NCI-H345 treated with DMSO at 0.1 percent for 48 hours (cell line): ENCODE data around the gene PID1.

Experiments used
- DNase-seq: peaks from one replicate; lab custom pipeline; 2025; ENCODE audit not compliant: unreplicated experiment; lab: John Stamatoyannopoulos, UW

PID1 gene

DNA sequence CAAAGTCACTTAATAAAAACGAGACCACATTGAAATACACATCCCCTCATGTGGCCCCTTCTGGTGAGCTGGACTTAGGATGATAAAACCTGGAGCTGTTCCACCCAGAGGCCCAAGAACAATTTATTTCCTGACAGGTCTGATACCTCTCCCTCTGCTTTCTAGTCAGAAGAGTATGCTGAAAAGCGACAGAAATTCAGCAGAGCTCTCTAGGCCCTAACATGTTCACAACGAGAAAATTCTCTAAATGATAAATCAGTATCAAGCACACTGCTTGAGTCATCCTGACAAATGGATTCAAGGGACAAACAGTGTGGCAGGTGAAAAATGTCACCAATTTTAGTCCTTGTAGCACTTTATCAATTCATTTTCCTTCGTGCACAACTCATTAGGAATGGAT is 233.5 kb downstream of the PID1 start:
- no peak for DNase-seq

DNA sequence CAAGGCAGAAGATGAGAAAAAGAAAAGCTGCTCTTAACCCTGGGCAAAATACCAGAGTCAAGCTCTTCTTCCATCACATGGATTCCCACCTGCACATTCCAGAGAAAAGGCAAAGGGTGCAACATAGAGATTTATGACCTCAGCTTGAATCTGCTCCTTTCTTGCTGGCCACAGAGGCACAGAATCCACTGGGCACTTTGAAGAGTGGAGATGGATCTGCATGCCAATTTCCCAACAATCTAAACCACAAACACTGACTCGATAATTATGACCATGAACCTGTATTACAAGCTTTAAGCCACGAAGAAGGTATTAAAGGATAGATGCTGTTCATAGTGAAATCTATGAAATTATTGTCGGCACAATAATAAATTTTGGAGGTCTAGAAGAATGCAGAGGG is 237.3 kb downstream of the PID1 start:
- DNase-seq: no peak

GRCh38 chr2:229032608-229033234 is 238.4 kb downstream of the PID1 start:
- no peak for DNase-seq

DNA sequence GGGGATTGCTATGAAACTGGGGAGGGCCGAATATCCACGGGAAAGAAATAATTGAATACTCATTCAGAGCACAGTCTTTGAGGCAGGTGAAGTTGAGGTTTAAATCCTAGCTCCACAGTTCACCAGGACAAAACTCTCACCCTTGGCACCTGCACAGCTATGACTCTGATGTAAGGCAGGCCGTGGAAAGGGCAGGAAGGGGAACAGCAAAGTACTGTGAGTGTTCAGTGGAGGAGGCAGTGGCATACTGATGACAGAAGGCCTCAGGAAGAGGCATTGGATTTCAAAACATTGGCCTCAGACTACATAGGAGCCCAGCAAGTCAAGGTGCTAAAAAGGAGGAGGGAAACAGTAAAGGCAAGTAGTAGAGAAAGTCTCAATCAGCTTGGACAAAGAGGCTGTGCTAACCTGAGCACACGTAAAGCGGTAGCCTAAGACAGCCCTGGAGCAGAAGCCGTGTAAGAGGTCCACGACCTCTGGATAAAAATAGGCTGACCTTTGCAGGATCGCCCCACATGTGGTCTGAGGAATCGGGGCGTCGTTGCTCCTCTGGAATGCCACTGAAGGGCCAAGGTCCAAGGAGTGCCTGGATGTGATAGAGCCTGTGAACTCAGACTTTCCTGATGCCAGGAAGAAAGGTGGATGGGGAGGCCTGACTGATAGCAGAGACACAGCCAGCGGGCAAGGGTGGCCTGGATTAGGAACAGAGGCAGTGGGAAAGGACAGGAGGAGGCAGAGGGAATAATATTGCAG is 243.6 kb downstream of the PID1 start:
- DNase-seq: no peak

GRCh38 chr2:229025653-229026052 is 245.4 kb downstream of the PID1 start:
- DNase-seq: no peak

GRCh38 chr2:229022652-229023051 is 248.4 kb downstream of the PID1 start:
- DNase-seq: no peak

- DNase-seq: no peak
Observed at GRCh38 chr2:229022071-229022470, 249.0 kb downstream of the PID1 start.

GRCh38 chr2:229009816-229010215 is 261.3 kb downstream of the PID1 start:
- DNase-seq: no peak

- DNase-seq: no peak
Observed at GRCh38 chr2:229003256-229003655, 267.8 kb downstream of the PID1 start.

DNA sequence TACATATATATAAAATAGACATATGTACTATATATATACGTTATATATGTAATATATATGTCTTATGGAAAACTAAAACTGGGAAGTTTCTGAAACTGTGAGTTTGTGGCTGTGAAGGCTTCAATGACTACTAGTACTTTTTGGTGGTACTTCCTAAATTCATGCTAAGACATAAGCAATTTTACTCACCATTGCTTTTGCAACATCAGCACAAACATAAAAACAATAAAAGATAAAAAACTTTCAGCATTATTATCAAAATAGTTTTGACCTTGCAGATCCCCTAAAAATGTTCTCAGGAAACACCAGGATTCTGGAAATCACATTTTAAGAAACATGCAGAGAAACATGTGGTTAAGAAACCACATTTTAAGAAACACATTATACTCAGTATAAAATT is 269.9 kb downstream of the PID1 start:
- no peak for DNase-seq

- DNase-seq: no peak
Observed at GRCh38 chr2:228999326-228999725, 271.8 kb downstream of the PID1 start.

GRCh38 chr2:228988786-228989185 is 282.3 kb downstream of the PID1 start:
- DNase-seq: no peak

DNA sequence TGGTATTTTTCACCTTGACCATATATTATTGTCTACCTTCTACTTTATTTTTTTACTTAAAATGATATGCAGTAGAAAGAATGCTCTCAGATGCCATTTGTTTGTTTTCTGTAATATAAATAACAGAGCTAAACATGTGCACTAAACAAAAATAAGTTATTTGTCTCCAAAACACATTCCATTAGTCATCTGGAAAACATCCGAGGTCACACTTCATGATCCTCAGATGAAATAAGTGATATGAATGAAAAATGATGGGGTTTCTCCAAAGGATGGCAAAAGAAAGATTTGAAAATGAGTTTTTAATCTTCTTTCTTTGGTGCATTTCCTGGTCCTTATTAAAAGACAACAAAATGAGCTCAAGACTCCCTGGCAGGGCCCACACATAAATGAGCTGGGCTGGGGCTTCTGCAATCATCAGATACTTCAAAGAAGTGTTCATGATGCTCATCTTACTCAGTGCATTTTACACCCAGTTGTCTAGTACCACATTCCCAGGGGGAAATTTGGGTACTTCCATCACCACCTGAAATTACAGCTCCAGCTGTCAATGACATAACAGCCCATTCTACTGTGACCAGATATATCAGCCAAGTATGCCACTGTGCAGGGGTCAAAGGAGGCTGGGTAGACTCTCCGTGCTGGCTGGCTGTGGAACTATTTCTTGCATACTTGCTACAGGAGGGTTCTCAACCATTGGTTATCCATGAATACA is 283.5 kb downstream of the PID1 start:
- no peak for DNase-seq

- no peak for DNase-seq
Observed at GRCh38 chr2:228986961-228987360, 284.1 kb downstream of the PID1 start.

DNA sequence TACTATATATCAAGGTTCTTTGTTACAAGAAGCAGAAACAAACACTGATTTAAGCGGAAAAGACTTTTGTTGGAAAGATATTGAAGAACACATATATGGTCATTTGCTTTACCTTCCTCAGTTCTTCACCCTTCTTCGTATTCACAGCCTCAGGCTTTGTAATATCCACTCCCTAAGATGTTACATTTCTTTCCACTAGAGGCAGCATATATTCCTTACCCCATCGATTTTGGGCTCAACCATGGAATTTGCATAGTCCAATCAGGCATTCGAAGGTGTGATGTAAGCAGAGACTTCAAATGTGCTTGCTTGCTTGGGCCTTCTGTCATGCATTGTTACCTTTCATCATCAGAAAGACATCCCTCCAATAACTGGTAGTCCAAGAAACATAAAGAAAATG is 287.4 kb downstream of the PID1 start:
- no peak for DNase-seq

DNA sequence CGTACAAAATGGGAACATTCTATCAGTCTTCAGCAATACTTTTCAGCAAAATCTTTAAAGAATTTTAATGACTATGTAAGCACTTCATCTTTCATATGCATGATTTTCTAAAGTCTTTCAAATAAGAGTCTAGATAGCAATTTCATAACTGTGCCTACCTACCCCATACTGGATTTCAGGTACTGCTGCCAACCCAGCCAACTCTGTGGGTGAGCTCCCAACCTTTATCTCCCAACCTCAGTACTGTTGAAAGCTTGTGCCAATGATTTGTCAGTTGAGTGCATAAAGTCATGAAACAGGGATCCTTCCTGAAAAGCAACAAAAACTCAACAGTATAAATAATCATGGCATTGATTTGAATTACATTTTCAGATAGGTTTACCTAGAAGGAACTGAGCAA is 296.9 kb downstream of the PID1 start:
- no peak for DNase-seq
